Type B pancreatic cell (in vitro differentiated cells): ENCODE measurements around the gene SSRP1. TPM values are rescaled to one million over a fixed set of nuclear protein-coding genes. Genes with fewer than 3 reads are reported as not detected.
"Not testable (repeated sequence)": the region's sequence is repeated elsewhere in the genome, so short reads cannot be mapped to it uniquely, and the experiment has no call there.

Source experiments
- DNase-seq: peaks from one replicate; pipeline ENCODE4 v3.0.0; 2021; ENCODE audit warnings: mixed read lengths; ENCODE audit not compliant: unreplicated experiment; ENCODE audit errors: extremely low spot score
- H3K27ac Mint-ChIP-seq: 2 replicates; pipeline ENCODE4 v1.8.0; 2021; ENCODE audit warnings: mild to moderate bottlenecking, mixed read lengths
- H3K27me3 Mint-ChIP-seq: 2 replicates; pipeline ENCODE4 v1.8.0; 2021; ENCODE audit warnings: mixed read lengths
- H3K36me3 Mint-ChIP-seq: 2 replicates; pipeline ENCODE4 v1.8.0; 2021; ENCODE audit warnings: mixed read lengths
- H3K4me1 Mint-ChIP-seq: one replicate; pipeline ENCODE4 v1.8.0; 2021; ENCODE audit warnings: mixed read lengths; ENCODE audit not compliant: unreplicated experiment
- H3K4me3 Mint-ChIP-seq: 2 replicates; pipeline ENCODE4 v1.8.0; 2021; ENCODE audit warnings: mild to moderate bottlenecking, mixed read lengths
- H3K9me3 Mint-ChIP-seq: 2 replicates; pipeline ENCODE4 v1.8.0; 2021; ENCODE audit warnings: mixed read lengths
- total RNA-seq: library from RNA; stranded (reverse); gene quantifications from 2 replicates; pipeline ENCODE4 v1.2.1, GENCODE V29; 2021; ENCODE audit warnings: low replicate concordance
- TF ChIP-seq, protein P1 (sequence below): fragments of 200-600 bp; sonication (generic); conservative IDR thresholded peaks from 2 replicates; pipeline ENCODE4 v1.5.0; 2021; ENCODE audit warnings: antibody characterized with exemption, mild to moderate bottlenecking

The SSRP1 gene
- total RNA-seq, 1 donor from 2014 or later, result 164 TPM

DNA sequence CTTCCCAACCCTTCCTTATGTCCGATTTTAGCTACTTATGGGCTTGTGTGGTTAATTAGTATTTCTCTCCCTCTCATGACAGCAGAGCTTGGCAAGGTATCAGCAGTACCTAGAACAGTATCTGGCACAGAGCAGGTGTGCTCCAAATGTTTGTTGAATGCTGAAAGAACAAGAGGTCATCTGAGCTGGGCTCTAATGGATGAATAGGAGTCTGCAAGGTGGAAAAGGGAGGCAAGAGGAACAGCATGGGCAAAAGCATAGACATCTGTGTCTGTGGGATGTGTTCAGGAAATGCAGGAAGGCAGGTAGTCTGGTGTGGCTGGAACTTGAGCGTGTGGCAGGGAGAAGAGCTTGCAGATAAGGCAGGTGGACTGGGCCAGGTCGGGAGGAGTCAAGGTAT is 26.2 kb upstream of the SSRP1 start:
- peaks cover 15% of the 10 kb centered on the region for H3K4me1 Mint-ChIP-seq
- H3K27ac Mint-ChIP-seq, result no peak overlapping the region
- no peak overlapping the region for H3K4me3 Mint-ChIP-seq
- peaks cover 17% of the 10 kb centered on the region for H3K27me3 Mint-ChIP-seq
- H3K36me3 Mint-ChIP-seq, result no peaks in the 10 kb centered on the region
- TF ChIP-seq, protein P1, sequence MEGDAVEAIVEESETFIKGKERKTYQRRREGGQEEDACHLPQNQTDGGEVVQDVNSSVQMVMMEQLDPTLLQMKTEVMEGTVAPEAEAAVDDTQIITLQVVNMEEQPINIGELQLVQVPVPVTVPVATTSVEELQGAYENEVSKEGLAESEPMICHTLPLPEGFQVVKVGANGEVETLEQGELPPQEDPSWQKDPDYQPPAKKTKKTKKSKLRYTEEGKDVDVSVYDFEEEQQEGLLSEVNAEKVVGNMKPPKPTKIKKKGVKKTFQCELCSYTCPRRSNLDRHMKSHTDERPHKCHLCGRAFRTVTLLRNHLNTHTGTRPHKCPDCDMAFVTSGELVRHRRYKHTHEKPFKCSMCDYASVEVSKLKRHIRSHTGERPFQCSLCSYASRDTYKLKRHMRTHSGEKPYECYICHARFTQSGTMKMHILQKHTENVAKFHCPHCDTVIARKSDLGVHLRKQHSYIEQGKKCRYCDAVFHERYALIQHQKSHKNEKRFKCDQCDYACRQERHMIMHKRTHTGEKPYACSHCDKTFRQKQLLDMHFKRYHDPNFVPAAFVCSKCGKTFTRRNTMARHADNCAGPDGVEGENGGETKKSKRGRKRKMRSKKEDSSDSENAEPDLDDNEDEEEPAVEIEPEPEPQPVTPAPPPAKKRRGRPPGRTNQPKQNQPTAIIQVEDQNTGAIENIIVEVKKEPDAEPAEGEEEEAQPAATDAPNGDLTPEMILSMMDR, result no peak
- no peaks in the 10 kb centered on the region for H3K9me3 Mint-ChIP-seq
- DNase-seq, result no peak

- H3K36me3 Mint-ChIP-seq, H3K27ac Mint-ChIP-seq, H3K9me3 Mint-ChIP-seq, H3K4me3 Mint-ChIP-seq, DNase-seq: not testable (repeated sequence)
- Mint-ChIP-seq H3K27me3 (peaks cover 13% of the 10 kb centered on the region), H3K4me1 (peaks cover 15% of the 10 kb centered on the region)
Measured at GRCh38 chr11:57361420-57361819, 25.7 kb upstream of the SSRP1 start.

- no peak overlapping the region for H3K27ac Mint-ChIP-seq
- H3K4me3 Mint-ChIP-seq, result no peak overlapping the region
- no peak for DNase-seq
- peaks cover 15% of the 10 kb centered on the region for H3K4me1 Mint-ChIP-seq
- no peaks in the 10 kb centered on the region for H3K9me3 Mint-ChIP-seq
- TF ChIP-seq, protein P1, result no peak
- no peaks in the 10 kb centered on the region for H3K36me3 Mint-ChIP-seq
- H3K27me3 Mint-ChIP-seq, result peaks cover 13% of the 10 kb centered on the region
Measured at GRCh38 chr11:57360991-57361390, 25.3 kb upstream of the SSRP1 start.

DNA sequence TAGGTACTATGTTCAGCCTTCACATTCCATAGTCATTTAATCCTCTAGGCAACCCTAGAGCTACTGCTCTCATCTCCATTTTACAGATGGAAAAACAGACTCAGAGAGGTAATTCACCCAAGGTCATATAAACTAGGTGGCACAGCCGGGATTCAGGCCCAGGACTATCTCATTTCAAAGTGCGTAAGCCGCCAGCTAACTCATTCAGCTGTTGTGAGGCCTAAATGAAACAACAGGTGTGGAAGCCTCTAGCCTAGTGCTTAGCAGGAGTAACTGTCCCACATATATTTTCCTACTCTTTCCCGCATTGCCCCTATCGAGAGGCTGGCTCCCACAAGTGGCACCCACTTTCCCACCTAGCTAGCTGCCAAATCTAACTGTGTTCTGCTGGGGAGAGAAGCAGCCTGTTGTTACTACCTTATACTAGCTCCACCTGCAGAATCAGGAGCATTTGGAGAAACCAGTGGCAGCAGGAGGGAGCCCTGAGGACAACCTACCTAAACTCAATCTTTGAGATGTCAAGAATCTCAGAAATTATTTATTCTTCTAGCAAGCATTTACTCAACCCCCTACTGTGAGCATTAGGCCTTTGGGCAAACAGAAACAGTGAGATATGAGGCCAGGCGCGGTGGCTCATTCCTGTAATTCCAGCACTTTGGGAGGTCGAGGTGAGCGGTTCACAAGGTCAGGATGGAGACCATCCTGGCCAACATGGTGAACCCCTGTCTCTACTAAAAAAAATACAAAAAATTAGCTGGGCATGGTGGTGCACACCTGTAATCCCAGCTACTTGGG is 24.4 kb upstream of the SSRP1 start:
- H3K27ac Mint-ChIP-seq, result peak overlapping the region; percentile 5

DNA sequence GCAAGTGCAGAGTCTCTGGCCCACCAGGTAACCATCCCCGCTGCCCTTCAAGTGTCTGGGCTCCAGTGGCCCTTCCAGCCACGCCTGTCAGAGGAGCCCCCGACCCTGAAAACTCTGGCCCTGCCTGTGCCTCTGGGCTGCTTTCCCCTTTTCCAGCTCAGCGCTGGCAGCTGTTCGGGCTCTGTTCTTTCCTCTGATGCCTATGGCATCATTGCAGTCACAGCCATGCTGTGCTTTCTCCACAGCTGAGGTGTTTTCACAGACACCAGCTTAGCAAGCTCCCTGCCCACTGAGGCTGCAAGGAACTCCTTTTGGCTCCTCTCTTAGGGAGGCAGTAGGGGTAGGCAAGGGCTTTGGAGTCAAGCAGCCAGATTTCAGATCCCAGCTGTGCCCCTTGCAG is 23.7 kb upstream of the SSRP1 start:
- TF ChIP-seq, protein P1, result no peak
- Mint-ChIP-seq H3K27ac (no peak overlapping the region), H3K4me3 (no peak overlapping the region), H3K36me3 (no peaks in the 10 kb centered on the region), H3K9me3 (no peaks in the 10 kb centered on the region), H3K27me3 (peaks cover 9% of the 10 kb centered on the region), H3K4me1 (peaks cover 15% of the 10 kb centered on the region)
- no peak for DNase-seq

More for the DNA sequence above, 24.4 kb upstream of the SSRP1 start:
- Mint-ChIP-seq H3K9me3 (no peaks in the 10 kb centered on the region), H3K4me1 (peaks cover 15% of the 10 kb centered on the region), H3K36me3 (no peaks in the 10 kb centered on the region), H3K4me3 (peak overlapping the region; percentile 21), H3K27me3 (peaks cover 11% of the 10 kb centered on the region)
- TF ChIP-seq, protein P1, result no peak
- no peak for DNase-seq

- peaks cover 6% of the 10 kb centered on the region for H3K27me3 Mint-ChIP-seq
- H3K9me3 Mint-ChIP-seq, result no peaks in the 10 kb centered on the region
- no peaks in the 10 kb centered on the region for H3K36me3 Mint-ChIP-seq
- DNase-seq, result no peak
- H3K27ac Mint-ChIP-seq, result peak overlapping the region; percentile 61
- TF ChIP-seq, protein P1, result no peak
- peak overlapping the region; percentile 38 for H3K4me3 Mint-ChIP-seq
- peaks cover 15% of the 10 kb centered on the region for H3K4me1 Mint-ChIP-seq
Measured at GRCh38 chr11:57358991-57359390, 23.3 kb upstream of the SSRP1 start.
